Spleen (tissue), 7 donors: Measurements from ENCODE around the gene GRIK3.

Experiments
- POLR2A ChIP-seq, 3 donors: fragments of 450-650 bp; IDR thresholded peaks; one replicate each; pipeline ENCODE4 v1.5.1; 2017; ENCODE audit warnings: antibody characterized with exemption in 3 of 3, mild to moderate bottlenecking in 1 of 3
- POLR2AphosphoS5 ChIP-seq, 3 donors: sonication (generic); formaldehyde crosslinking; IDR thresholded peaks; one replicate each; pipeline ENCODE4 v1.5.1; 2017; ENCODE audit warnings: antibody characterized with exemption in 3 of 3
- TF ChIP-seq, protein P1 (sequence below), 11 experiments: fragments of 200-600 bp in 7 of 11; fragments of 450-650 bp in 4 of 11; sonication (generic) in 4 of 11; IDR thresholded peaks in 8 of 11; conservative IDR thresholded peaks in 3 of 11; 1 replicate in 7 of 11; 2 replicates in 4 of 11; pipeline versions ENCODE4 v1.4.0 to v1.8.0; 2016 to 2021; ENCODE audit warnings: antibody characterized with exemption in 11 of 11, inconsistent platforms in 4 of 11, mild to moderate bottlenecking in 1 of 11
- donor health status: DM: no; HTN: no; CAD: no; lungs with moderate emphysema.
- donor health status: DM: no; HTN: no; CAD: no.
- donor health status: DM: no; HTN: no; CAD: no.

GRCh38 chr1:37035796-37036666, 1.7 kb upstream of the GRIK3 start:
- TF ChIP-seq, protein P1, sequence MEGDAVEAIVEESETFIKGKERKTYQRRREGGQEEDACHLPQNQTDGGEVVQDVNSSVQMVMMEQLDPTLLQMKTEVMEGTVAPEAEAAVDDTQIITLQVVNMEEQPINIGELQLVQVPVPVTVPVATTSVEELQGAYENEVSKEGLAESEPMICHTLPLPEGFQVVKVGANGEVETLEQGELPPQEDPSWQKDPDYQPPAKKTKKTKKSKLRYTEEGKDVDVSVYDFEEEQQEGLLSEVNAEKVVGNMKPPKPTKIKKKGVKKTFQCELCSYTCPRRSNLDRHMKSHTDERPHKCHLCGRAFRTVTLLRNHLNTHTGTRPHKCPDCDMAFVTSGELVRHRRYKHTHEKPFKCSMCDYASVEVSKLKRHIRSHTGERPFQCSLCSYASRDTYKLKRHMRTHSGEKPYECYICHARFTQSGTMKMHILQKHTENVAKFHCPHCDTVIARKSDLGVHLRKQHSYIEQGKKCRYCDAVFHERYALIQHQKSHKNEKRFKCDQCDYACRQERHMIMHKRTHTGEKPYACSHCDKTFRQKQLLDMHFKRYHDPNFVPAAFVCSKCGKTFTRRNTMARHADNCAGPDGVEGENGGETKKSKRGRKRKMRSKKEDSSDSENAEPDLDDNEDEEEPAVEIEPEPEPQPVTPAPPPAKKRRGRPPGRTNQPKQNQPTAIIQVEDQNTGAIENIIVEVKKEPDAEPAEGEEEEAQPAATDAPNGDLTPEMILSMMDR (IDR thresholded peaks at IDR 0.05 in 8 of 11, conservative IDR thresholded peaks at IDR 0.05 in 3 of 11) = peak in 3 of 11 experiments; percentile 10 to 22 (median 20)
- TF ChIP-seq POLR2AphosphoS5 (IDR thresholded peaks at IDR 0.05) (peak in 2 of 3 donors; percentile 12 to 38), POLR2A (IDR thresholded peaks at IDR 0.05) (no peak)
